CD4-positive, alpha-beta T cell treated with Interleukin-21 for 1 hour (primary cell): ENCODE measurements around the gene LRIG2.
"Not testable (repeated sequence)": the region's sequence is repeated elsewhere in the genome, so short reads cannot be mapped to it uniquely, and the experiment has no call there.

ENCODE experiments used
- DNase-seq: peaks from one replicate; pipeline ENCODE4 v3.0.0-alpha.2; 2020

Gene LRIG2, protein sequence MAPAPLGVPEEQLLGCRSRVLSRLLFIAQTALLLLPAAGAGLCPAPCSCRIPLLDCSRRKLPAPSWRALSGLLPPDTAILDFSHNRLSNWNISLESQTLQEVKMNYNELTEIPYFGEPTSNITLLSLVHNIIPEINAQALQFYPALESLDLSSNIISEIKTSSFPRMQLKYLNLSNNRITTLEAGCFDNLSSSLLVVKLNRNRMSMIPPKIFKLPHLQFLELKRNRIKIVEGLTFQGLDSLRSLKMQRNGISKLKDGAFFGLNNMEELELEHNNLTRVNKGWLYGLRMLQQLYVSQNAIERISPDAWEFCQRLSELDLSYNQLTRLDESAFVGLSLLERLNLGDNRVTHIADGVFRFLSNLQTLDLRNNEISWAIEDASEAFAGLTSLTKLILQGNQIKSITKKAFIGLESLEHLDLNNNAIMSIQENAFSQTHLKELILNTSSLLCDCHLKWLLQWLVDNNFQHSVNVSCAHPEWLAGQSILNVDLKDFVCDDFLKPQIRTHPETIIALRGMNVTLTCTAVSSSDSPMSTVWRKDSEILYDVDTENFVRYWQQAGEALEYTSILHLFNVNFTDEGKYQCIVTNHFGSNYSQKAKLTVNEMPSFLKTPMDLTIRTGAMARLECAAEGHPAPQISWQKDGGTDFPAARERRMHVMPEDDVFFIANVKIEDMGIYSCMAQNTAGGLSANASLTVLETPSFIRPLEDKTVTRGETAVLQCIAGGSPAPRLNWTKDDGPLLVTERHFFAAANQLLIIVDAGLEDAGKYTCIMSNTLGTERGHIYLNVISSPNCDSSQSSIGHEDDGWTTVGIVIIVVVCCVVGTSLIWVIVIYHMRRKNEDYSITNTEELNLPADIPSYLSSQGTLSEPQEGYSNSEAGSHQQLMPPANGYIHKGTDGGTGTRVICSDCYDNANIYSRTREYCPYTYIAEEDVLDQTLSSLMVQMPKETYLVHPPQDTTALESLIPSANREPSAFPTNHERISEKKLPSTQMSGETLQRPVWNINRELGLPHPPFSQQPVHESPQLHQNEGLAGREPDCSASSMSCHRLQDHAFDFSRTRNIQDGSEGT

GRCh38 chr1:113072757-113073478 is at the start of gene LRIG2:
Gene LRIG2, plus strand, starts transcription at chr1:113073198. Its CDS starts 209 bp downstream, at chr1:113073407.
- peak; percentile 96 for DNase-seq

- DNase-seq, result not testable (repeated sequence)
Measured at GRCh38 chr1:113023316-113023715, 49.7 kb upstream of the LRIG2 start.

GRCh38 chr1:113027007-113027406 is 46.0 kb upstream of the LRIG2 start:
- DNase-seq, result no peak

- no peak for DNase-seq
Measured at GRCh38 chr1:113027449-113027848, 45.5 kb upstream of the LRIG2 start.

GRCh38 chr1:113029822-113030221 is 43.2 kb upstream of the LRIG2 start:
- no peak for DNase-seq

DNA sequence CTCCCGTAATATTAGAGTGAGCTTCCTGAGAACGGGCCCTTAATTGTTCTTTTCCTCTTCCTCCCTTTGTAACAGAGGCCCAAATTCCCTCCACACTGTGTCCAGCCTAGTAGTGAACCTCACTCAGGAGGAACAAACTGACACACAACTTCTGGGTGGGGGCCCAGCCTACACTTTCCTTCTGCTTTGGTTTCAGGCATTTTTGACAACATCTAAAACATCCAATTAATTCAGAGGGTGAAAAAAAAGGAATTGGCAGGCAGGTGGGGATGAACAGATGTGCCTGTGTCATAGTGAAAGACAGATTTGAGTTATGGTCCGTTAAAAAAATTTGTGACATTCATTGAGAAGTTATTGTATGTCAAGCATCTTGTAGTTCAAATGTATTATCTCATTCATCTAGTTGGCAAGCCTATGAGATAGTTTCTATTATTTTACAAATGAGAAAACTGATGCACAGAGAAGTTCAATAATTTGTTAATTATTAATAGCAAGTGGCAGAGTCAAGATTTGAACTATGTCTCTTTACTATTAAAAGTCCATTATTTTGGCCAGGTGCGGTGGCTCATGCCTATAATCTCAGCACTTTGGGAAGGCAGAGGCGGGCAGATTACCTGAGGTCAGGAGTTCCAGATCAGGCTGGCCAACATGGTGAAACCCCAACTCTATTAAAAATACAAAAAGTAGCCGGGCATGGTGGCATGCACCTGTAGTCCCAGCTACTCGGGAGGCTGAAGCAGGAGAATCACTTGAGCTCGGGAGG is 41.6 kb upstream of the LRIG2 start:
- no peak for DNase-seq

- DNase-seq, result no peak
Measured at GRCh38 chr1:113035086-113035485, 37.9 kb upstream of the LRIG2 start.

- DNase-seq, result no peak
Measured at GRCh38 chr1:113036639-113037321, 36.2 kb upstream of the LRIG2 start.

DNA sequence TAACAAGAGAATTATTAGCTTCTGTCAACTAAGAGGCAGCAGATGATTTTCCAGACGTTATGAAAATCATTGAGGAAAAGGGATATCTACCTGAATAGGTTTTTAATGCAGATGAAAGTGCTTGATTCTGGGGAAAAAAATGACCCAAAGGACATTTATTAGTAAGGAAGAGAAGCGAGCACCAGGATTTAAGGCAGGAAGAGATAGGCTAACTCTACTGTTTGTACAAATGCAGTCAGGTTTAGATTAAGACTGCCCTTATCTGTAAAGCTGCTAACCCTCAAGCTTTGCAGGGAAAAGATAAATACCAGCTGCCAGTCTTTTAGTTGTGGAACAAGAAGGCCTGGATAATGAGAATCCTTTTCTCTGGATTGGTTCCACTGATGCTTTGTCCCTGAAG is 33.0 kb upstream of the LRIG2 start:
- no peak for DNase-seq

- no peak for DNase-seq
Measured at GRCh38 chr1:113040718-113041412, 32.1 kb upstream of the LRIG2 start.

- no peak for DNase-seq
Measured at GRCh38 chr1:113041569-113042284, 31.3 kb upstream of the LRIG2 start.

- DNase-seq, result peak; percentile 46
Measured at GRCh38 chr1:113042285-113043143, 30.5 kb upstream of the LRIG2 start.

DNA sequence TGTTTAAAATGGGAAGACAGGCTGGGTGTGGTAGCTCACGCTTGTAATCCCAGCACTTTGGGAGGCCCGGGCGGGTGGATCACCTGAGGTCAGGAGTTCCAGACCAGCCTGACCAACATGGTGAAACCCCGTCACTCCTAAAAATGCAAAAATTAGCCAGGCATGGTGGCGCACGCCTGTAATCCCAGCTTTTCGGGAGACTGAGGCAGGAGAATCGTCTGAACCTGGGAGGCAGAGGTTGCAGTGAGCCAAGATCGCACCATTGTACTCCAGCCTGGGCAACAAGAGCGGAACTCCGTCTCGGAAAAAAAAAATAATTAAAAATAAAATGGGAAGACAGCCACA is 29.9 kb upstream of the LRIG2 start:
- not testable (repeated sequence) for DNase-seq

- DNase-seq, result peak; percentile 46
Measured at GRCh38 chr1:113046569-113046968, 26.4 kb upstream of the LRIG2 start.

- DNase-seq, result no peak
Measured at GRCh38 chr1:113048064-113048463, 24.9 kb upstream of the LRIG2 start.

- no peak for DNase-seq
Measured at GRCh38 chr1:113053344-113054126, 19.5 kb upstream of the LRIG2 start.

GRCh38 chr1:113055570-113055969 is 17.4 kb upstream of the LRIG2 start:
- DNase-seq, result no peak

GRCh38 chr1:113057006-113057405 is 16.0 kb upstream of the LRIG2 start:
- no peak for DNase-seq
